Suppressor macrophage treated with lipopolysaccharide for 1 hour (primary cell): Measurements from ENCODE around the gene KRTAP5-4.
"Not testable (repeated sequence)": the region's sequence is repeated elsewhere in the genome, so short reads cannot be mapped to it uniquely, and the experiment has no call there.

ENCODE experiments used
- DNase-seq, 3 donors: peaks; one replicate each; pipeline ENCODE4 v3.0.0-alpha.2; 2020 to 2022

KRTAP5-4 gene

GRCh38 chr11:1622086-1622485 is at the start of gene KRTAP5-4:
TSS of gene KRTAP5-4 (minus strand) at chr11:1622138. CDS start at chr11:1622093, 45 bp downstream.
- no peak for DNase-seq

- no peak for DNase-seq
These were observed 49.7 kb upstream of the KRTAP5-4 start for GRCh38 chr11:1671658-1672057.

GRCh38 chr11:1670905-1671371 is 49.0 kb upstream of the KRTAP5-4 start:
- no peak for DNase-seq

- DNase-seq: not testable (repeated sequence)
These were observed 48.5 kb upstream of the KRTAP5-4 start for GRCh38 chr11:1670457-1670856.

- no peak for DNase-seq
These were observed 47.7 kb upstream of the KRTAP5-4 start for GRCh38 chr11:1669546-1670218.

GRCh38 chr11:1668911-1669473 is 47.1 kb upstream of the KRTAP5-4 start:
- DNase-seq: no peak

GRCh38 chr11:1667906-1668305 is 46.0 kb upstream of the KRTAP5-4 start:
- no peak for DNase-seq

- DNase-seq: no peak
These were observed 45.3 kb upstream of the KRTAP5-4 start for GRCh38 chr11:1667121-1667850.

- no peak for DNase-seq
These were observed 43.4 kb upstream of the KRTAP5-4 start for GRCh38 chr11:1665313-1665712.

GRCh38 chr11:1662699-1663283 is 40.9 kb upstream of the KRTAP5-4 start:
- not testable (repeated sequence) for DNase-seq

GRCh38 chr11:1661454-1662269 is 39.7 kb upstream of the KRTAP5-4 start:
- not testable (repeated sequence) for DNase-seq

- no peak for DNase-seq
These were observed 38.4 kb upstream of the KRTAP5-4 start for GRCh38 chr11:1660111-1660867.

- no peak for DNase-seq
These were observed 37.6 kb upstream of the KRTAP5-4 start for GRCh38 chr11:1659506-1659905.

- DNase-seq: no peak
These were observed 34.7 kb upstream of the KRTAP5-4 start for GRCh38 chr11:1656670-1657069.

- DNase-seq: no peak
These were observed 34.1 kb upstream of the KRTAP5-4 start for GRCh38 chr11:1656061-1656441.

GRCh38 chr11:1655168-1656060 is 33.5 kb upstream of the KRTAP5-4 start:
- DNase-seq: no peak

- DNase-seq: no peak
These were observed 32.6 kb upstream of the KRTAP5-4 start for GRCh38 chr11:1654388-1655167.

- DNase-seq: no peak
These were observed 31.8 kb upstream of the KRTAP5-4 start for GRCh38 chr11:1653541-1654387.
